HG03565 (cell line): Measurements from ENCODE around the gene GDF11.
"Not testable (repeated sequence)": the region's sequence is repeated elsewhere in the genome, so short reads cannot be mapped to it uniquely, and the experiment has no call there.

Experiments used
- ATAC-seq: cut with Tn5 transposase; IDR thresholded peaks from one replicate; pipeline ENCODE4 v1.9.1; 2021; ENCODE audit warnings: mild to moderate bottlenecking, moderate library complexity; ENCODE audit not compliant: unreplicated experiment

The GDF11 gene

GRCh38 chr12:55737581-55738122 is 5.3 kb upstream of the GDF11 start:
- no peak for ATAC-seq

- peak; percentile 66 for ATAC-seq
Observed at GRCh38 chr12:55738123-55739024, 4.5 kb upstream of the GDF11 start.

GRCh38 chr12:55739025-55739378 is 3.9 kb upstream of the GDF11 start:
- ATAC-seq = no peak

GRCh38 chr12:55741931-55742680 is 816 bp upstream of the GDF11 start:
- ATAC-seq = no peak

GRCh38 chr12:55743406-55744339 is 751 bp downstream of the GDF11 start:
- ATAC-seq = peak; percentile 30

GRCh38 chr12:55744340-55745030 is 1.6 kb downstream of the GDF11 start:
- no peak for ATAC-seq

GRCh38 chr12:55745361-55746173 is 2.6 kb downstream of the GDF11 start:
- no peak for ATAC-seq

- no peak for ATAC-seq
Observed at GRCh38 chr12:55746174-55746912, 3.4 kb downstream of the GDF11 start.

- ATAC-seq = no peak
Observed at GRCh38 chr12:55746913-55747231, 4.0 kb downstream of the GDF11 start.

- ATAC-seq = no peak
Observed at GRCh38 chr12:55748230-55748993, 5.5 kb downstream of the GDF11 start.

- no peak for ATAC-seq
Observed at GRCh38 chr12:55755246-55755645, 12.3 kb downstream of the GDF11 start.

GRCh38 chr12:55757701-55758100 is 14.8 kb downstream of the GDF11 start:
- ATAC-seq = no peak

GRCh38 chr12:55758575-55758974 is 15.7 kb downstream of the GDF11 start:
- ATAC-seq = not testable (repeated sequence)

GRCh38 chr12:55760663-55761062 is 17.7 kb downstream of the GDF11 start:
- no peak for ATAC-seq

GRCh38 chr12:55762646-55763045 is 19.7 kb downstream of the GDF11 start:
- no peak for ATAC-seq

GRCh38 chr12:55765736-55766290 is 22.9 kb downstream of the GDF11 start:
- ATAC-seq = no peak

GRCh38 chr12:55767156-55767555 is 24.2 kb downstream of the GDF11 start:
- no peak for ATAC-seq

- no peak for ATAC-seq
Observed at GRCh38 chr12:55771736-55772135, 28.8 kb downstream of the GDF11 start.
